ENCODE results near the gene BOD1. TPM values are rescaled to one million over a fixed set of nuclear protein-coding genes. Genes with fewer than 3 reads are reported as not detected.

BOD1 gene
- total and polyA plus RNA-seq, 4 donors: 15.1 to 16.0 (median 15.6) TPM

- H3K4me3 ChIP-seq (ENCODE audit: low read depth in 1 of 3, low read length in 3 of 3): no peak overlapping the region
- DNase-seq (ENCODE audit: low spot score): no peak
- no peaks in the 10 kb centered on the region for H3K9me3 ChIP-seq (ENCODE audit: control insufficient read depth in 4 of 4, low read length in 3 of 4)
- 91% methylated on average over 5 of the region's 5 CpGs for WGBS
- H3K9ac ChIP-seq (ENCODE audit: low read depth in 1 of 2, low read length in 2 of 2): no peak overlapping the region
- H3K27me3 ChIP-seq (ENCODE audit: control insufficient read depth in 4 of 4, insufficient read depth in 4 of 4, low read length in 3 of 4): no peaks in the 10 kb centered on the region
- no peaks in the 10 kb centered on the region for H3K36me3 ChIP-seq (ENCODE audit: control insufficient read depth in 4 of 4, insufficient read depth in 3 of 4, low read depth in 1 of 4, low read length in 3 of 4)
- TF ChIP-seq RAD21 (IDR thresholded peaks at IDR 0.05): no peak
- TF ChIP-seq TAF1 (conservative IDR thresholded peaks at IDR 0.05): no peak
- no peak for TF ChIP-seq GABPA (IDR thresholded peaks at IDR 0.05 in 1 of 2, conservative IDR thresholded peaks at IDR 0.05 in 1 of 2)
- TF ChIP-seq JUND (IDR thresholded peaks at IDR 0.05): no peak
- no peak for TF ChIP-seq EGR1 (IDR thresholded peaks at IDR 0.05; ENCODE audit: low read depth in 2 of 2)
- TF ChIP-seq, protein P1, sequence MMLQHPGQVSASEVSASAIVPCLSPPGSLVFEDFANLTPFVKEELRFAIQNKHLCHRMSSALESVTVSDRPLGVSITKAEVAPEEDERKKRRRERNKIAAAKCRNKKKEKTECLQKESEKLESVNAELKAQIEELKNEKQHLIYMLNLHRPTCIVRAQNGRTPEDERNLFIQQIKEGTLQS (IDR thresholded peaks at IDR 0.05): no peak
- H3K4me1 ChIP-seq (ENCODE audit: control insufficient read depth in 4 of 4, insufficient read depth in 4 of 4, low read length in 3 of 4): peaks cover 0 to 16% (median 14%) of the 10 kb centered on the region in 4 donors
- no peak overlapping the region for H3K27ac ChIP-seq (ENCODE audit: low read depth in 1 of 2, low read length in 2 of 2)
Measured at GRCh38 chr5:173646692-173647091, 30.2 kb upstream of the BOD1 start.

GRCh38 chr5:173645890-173646574, 29.6 kb upstream of the BOD1 start:
- DNase-seq (ENCODE audit: low spot score): no peak
- H3K9me3 ChIP-seq (ENCODE audit: control insufficient read depth in 4 of 4, low read length in 3 of 4): no peaks in the 10 kb centered on the region
- H3K4me3 ChIP-seq (ENCODE audit: low read depth in 1 of 3, low read length in 3 of 3): no peak overlapping the region
- H3K27ac ChIP-seq (ENCODE audit: low read depth in 1 of 2, low read length in 2 of 2): no peak overlapping the region
- no peaks in the 10 kb centered on the region for H3K27me3 ChIP-seq (ENCODE audit: control insufficient read depth in 4 of 4, insufficient read depth in 4 of 4, low read length in 3 of 4)
- peaks cover 0 to 21% (median 19%) of the 10 kb centered on the region in 4 donors for H3K4me1 ChIP-seq (ENCODE audit: control insufficient read depth in 4 of 4, insufficient read depth in 4 of 4, low read length in 3 of 4)
- H3K9ac ChIP-seq (ENCODE audit: low read depth in 1 of 2, low read length in 2 of 2): no peak overlapping the region
- no peak for TF ChIP-seq NR2F2 (IDR thresholded peaks at IDR 0.05)
- TF ChIP-seq FOXA1 (IDR thresholded peaks at IDR 0.05): no peak
- no peaks in the 10 kb centered on the region for H3K36me3 ChIP-seq (ENCODE audit: control insufficient read depth in 4 of 4, insufficient read depth in 3 of 4, low read depth in 1 of 4, low read length in 3 of 4)
- WGBS: 95% methylated on average over 10 of the region's 10 CpGs

- TF ChIP-seq, protein P2, sequence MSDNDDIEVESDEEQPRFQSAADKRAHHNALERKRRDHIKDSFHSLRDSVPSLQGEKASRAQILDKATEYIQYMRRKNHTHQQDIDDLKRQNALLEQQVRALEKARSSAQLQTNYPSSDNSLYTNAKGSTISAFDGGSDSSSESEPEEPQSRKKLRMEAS (IDR thresholded peaks at IDR 0.05): no peak
- no peak for TF ChIP-seq JUND (IDR thresholded peaks at IDR 0.05)
- TF ChIP-seq ZBTB33 (IDR thresholded peaks at IDR 0.05): no peak
- TF ChIP-seq FOXA1 (IDR thresholded peaks at IDR 0.05): no peak
- no peak for TF ChIP-seq SP1 (IDR thresholded peaks at IDR 0.05)
- TF ChIP-seq TAF1 (conservative IDR thresholded peaks at IDR 0.05): no peak
- TF ChIP-seq, protein P3, sequence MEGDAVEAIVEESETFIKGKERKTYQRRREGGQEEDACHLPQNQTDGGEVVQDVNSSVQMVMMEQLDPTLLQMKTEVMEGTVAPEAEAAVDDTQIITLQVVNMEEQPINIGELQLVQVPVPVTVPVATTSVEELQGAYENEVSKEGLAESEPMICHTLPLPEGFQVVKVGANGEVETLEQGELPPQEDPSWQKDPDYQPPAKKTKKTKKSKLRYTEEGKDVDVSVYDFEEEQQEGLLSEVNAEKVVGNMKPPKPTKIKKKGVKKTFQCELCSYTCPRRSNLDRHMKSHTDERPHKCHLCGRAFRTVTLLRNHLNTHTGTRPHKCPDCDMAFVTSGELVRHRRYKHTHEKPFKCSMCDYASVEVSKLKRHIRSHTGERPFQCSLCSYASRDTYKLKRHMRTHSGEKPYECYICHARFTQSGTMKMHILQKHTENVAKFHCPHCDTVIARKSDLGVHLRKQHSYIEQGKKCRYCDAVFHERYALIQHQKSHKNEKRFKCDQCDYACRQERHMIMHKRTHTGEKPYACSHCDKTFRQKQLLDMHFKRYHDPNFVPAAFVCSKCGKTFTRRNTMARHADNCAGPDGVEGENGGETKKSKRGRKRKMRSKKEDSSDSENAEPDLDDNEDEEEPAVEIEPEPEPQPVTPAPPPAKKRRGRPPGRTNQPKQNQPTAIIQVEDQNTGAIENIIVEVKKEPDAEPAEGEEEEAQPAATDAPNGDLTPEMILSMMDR (IDR thresholded peaks at IDR 0.05; ENCODE audit: low read depth, low read length, missing input control): no peak
- TF ChIP-seq, protein P4, sequence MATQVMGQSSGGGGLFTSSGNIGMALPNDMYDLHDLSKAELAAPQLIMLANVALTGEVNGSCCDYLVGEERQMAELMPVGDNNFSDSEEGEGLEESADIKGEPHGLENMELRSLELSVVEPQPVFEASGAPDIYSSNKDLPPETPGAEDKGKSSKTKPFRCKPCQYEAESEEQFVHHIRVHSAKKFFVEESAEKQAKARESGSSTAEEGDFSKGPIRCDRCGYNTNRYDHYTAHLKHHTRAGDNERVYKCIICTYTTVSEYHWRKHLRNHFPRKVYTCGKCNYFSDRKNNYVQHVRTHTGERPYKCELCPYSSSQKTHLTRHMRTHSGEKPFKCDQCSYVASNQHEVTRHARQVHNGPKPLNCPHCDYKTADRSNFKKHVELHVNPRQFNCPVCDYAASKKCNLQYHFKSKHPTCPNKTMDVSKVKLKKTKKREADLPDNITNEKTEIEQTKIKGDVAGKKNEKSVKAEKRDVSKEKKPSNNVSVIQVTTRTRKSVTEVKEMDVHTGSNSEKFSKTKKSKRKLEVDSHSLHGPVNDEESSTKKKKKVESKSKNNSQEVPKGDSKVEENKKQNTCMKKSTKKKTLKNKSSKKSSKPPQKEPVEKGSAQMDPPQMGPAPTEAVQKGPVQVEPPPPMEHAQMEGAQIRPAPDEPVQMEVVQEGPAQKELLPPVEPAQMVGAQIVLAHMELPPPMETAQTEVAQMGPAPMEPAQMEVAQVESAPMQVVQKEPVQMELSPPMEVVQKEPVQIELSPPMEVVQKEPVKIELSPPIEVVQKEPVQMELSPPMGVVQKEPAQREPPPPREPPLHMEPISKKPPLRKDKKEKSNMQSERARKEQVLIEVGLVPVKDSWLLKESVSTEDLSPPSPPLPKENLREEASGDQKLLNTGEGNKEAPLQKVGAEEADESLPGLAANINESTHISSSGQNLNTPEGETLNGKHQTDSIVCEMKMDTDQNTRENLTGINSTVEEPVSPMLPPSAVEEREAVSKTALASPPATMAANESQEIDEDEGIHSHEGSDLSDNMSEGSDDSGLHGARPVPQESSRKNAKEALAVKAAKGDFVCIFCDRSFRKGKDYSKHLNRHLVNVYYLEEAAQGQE (IDR thresholded peaks at IDR 0.05): no peak
- TF ChIP-seq GABPA (IDR thresholded peaks at IDR 0.05 in 1 of 2, conservative IDR thresholded peaks at IDR 0.05 in 1 of 2): no peak
- no peak for TF ChIP-seq NR2F2 (IDR thresholded peaks at IDR 0.05)
- no peak overlapping the region for H3K9ac ChIP-seq (ENCODE audit: low read depth in 1 of 2, low read length in 2 of 2)
- no peaks in the 10 kb centered on the region for H3K36me3 ChIP-seq (ENCODE audit: control insufficient read depth in 4 of 4, insufficient read depth in 3 of 4, low read depth in 1 of 4, low read length in 3 of 4)
- H3K9me3 ChIP-seq (ENCODE audit: control insufficient read depth in 4 of 4, low read length in 3 of 4): no peaks in the 10 kb centered on the region
- H3K27ac ChIP-seq (ENCODE audit: low read depth in 1 of 2, low read length in 2 of 2): no peak overlapping the region
- H3K4me1 ChIP-seq (ENCODE audit: control insufficient read depth in 4 of 4, insufficient read depth in 4 of 4, low read length in 3 of 4): peaks cover 0 to 21% (median 19%) of the 10 kb centered on the region in 4 donors
- DNase-seq (ENCODE audit: low spot score): no peak
- WGBS: 70% methylated on average over 5 of the region's 5 CpGs
- H3K4me3 ChIP-seq (ENCODE audit: low read depth in 1 of 3, low read length in 3 of 3): no peak overlapping the region
- H3K27me3 ChIP-seq (ENCODE audit: control insufficient read depth in 4 of 4, insufficient read depth in 4 of 4, low read length in 3 of 4): no peaks in the 10 kb centered on the region
Measured at GRCh38 chr5:173645437-173645807, 29.0 kb upstream of the BOD1 start.

Measured in liver (tissue), 9 donors.